K562 (cell line): Measurements from ENCODE around the gene MED13L. TPM values are rescaled to one million over a fixed set of nuclear protein-coding genes. Genes with fewer than 3 reads are reported as not detected.

Experiments used
- AFF1 ChIP-seq, 2 experiments: fragments of 450-650 bp; IDR thresholded peaks; 2 replicates each; pipeline ENCODE4 v1.6.1; 2018; ENCODE audit warnings: mild to moderate bottlenecking in 2 of 2, low read depth in 1 of 2; ENCODE audit not compliant: partially characterized antibody in 2 of 2
- FOXA3 ChIP-seq, 2 experiments: fragments of 450-650 bp in 1 of 2; sonication (generic) in 1 of 2; formaldehyde crosslinking; IDR thresholded peaks in 1 of 2; conservative IDR thresholded peaks in 1 of 2; 2 replicates each; pipeline versions ENCODE4 v1.4.0 to v1.8.0; 2020 to 2022; ENCODE audit warnings: mild to moderate bottlenecking in 2 of 2, missing genetic modification reagents in 1 of 2
- GTF2B ChIP-seq: IDR thresholded peaks from 2 replicates; pipeline ENCODE4 v1.6.1; 2011; ENCODE audit not compliant: insufficient read length; ENCODE audit errors: extremely low read depth
- MIER1 ChIP-seq: fragments of 450-650 bp; IDR thresholded peaks from 2 replicates; pipeline ENCODE4 v1.6.1; 2016; ENCODE audit warnings: antibody characterized with exemption, mild to moderate bottlenecking, low read depth
- RBBP5 ChIP-seq: fragments of 200-600 bp; sonication (generic); IDR thresholded peaks from 2 replicates; pipeline ENCODE4 v1.6.1; 2012; ENCODE audit warnings: borderline replicate concordance, mild to moderate bottlenecking, low read length, control low read depth, inconsistent platforms; ENCODE audit not compliant: insufficient read depth, poor library complexity, severe bottlenecking
- ZNF655 ChIP-seq: fragments of 250-450 bp; sonication (Bioruptor Pico); IDR thresholded peaks from 2 replicates; pipeline ENCODE4 v1.5.0; 2021
- polyA plus RNA-seq, 8 experiments: library from polyadenylated mRNA; depleted of rRNA in 4 of 8; stranded (reverse) in 5 of 8; unstranded in 3 of 8; fragments of >200 nt; fragmentation: Nextera tagmentation in 2 of 8; fragmentation: Illumina TruSeq in 1 of 8; extraction: Ambion mirVana in 2 of 8; extraction: Trizol in 1 of 8; gene quantifications; 2 replicates each; pipeline versions ENCODE4 v1.2.1 to v1.2.3, GENCODE V29; 2011 to 2014; ENCODE audit warnings: inconsistent platforms in 1 of 8, missing spikeins in 1 of 8
- total RNA-seq, 7 experiments: library from RNA; depleted of rRNA in 6 of 7; stranded (reverse); fragments of >200 nt in 6 of 7; fragmentation: Illumina TruSeq in 2 of 7; extraction: Trizol in 2 of 7; gene quantifications; 2 replicates each; pipeline versions ENCODE4 v1.2.1 to v1.2.3, GENCODE V29; 2011 to 2021; ENCODE audit warnings: low replicate concordance in 1 of 7
- TF ChIP-seq, protein P1 (sequence below): fragments of 250-450 bp; sonication (Bioruptor Pico); IDR thresholded peaks from 2 replicates; pipeline ENCODE4 v1.6.1; 2021; ENCODE audit warnings: mild to moderate bottlenecking

Gene MED13L
- total and polyA plus RNA-seq, 9 of the 15 experiments (the other 6 are each of a cell fraction or from before 2014, with no cell fraction given) = 13.4 to 90.3 (median 36.9) TPM

- TF ChIP-seq MIER1 (no peak), ZNF655 (no peak), RBBP5 (no peak), AFF1 (IDR thresholded peaks at IDR 0.05; ENCODE audit: low read depth in 1 of 2, partially characterized antibody in 2 of 2) (no peak), GTF2B (no peak), FOXA3 (CRISPR knock-in tag; conservative IDR thresholded peaks at IDR 0.05 in 1 of 2, IDR thresholded peaks at IDR 0.05 in 1 of 2) (no peak)
- TF ChIP-seq, protein P1, sequence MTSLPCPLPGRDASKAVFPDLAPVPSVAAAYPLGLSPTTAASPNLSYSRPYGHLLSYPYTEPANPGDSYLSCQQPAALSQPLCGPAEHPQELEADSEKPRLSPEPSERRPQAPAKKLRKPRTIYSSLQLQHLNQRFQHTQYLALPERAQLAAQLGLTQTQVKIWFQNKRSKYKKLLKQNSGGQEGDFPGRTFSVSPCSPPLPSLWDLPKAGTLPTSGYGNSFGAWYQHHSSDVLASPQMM (CRISPR knock-in tag) = no peak
These were observed 128.6 kb downstream of the MED13L start (continued) for GRCh38 chr12:116148844-116149243.
